GM04503 (cell line): ENCODE data around the gene GBP3.
"Not testable (repeated sequence)": the region's sequence is repeated elsewhere in the genome, so short reads cannot be mapped to it uniquely, and the experiment has no call there.

Experiments
- DNase-seq: peaks from one replicate; pipeline ENCODE4 v3.0.0-alpha.2; 2012; ENCODE audit warnings: low read depth

Gene GBP3

DNA sequence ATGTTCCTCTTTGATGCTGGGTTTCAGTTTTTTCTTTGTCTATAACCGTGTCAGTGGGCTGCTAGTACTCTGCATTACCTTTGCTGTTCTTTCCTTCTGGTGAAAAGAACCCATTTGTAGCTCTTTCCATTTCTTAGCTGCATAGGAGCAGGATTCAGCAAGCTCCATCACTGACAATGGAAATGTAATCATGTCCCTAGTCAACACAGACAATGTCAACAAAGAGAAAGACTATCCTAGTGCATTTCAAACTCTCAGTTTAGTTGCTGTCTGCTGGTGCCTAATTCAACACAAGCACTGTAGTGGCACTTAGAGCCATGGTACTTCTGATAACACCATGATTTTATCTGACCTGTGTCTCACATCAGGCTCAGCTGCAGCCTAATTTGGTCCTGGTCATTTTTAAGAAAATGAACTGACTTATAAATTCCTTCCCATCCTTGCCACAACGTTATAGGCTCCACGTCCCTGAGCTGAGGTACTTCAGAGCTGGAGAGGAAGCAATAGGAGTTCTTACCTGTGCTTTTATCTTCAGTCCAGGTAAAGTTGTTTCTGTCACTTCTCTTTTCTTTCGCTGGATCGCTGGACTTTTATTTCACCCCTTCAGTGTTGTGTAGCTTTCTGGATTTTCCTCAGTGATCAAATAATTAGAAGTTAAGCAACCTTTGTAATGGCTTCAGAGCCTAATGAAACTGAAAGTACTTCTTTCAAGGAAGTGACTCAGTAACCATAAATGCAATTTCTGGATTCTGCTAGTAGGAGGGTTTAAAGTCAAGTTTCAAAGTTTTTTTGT lies at the start of gene GBP3:
Gene GBP3, minus strand, starts transcription at position 700 of the 793 bp plus-strand sequence. CDS start 2,145 bp downstream, outside the sequence.
- peak; percentile 35 for DNase-seq

GRCh38 chr1:89070509-89070908 lies 47.8 kb upstream of the GBP3 start:
- DNase-seq = no peak

- DNase-seq = no peak
Measured at GRCh38 chr1:89069951-89070350, 47.3 kb upstream of the GBP3 start.

- DNase-seq = peak; percentile 73
Measured at GRCh38 chr1:89068291-89068690, 45.6 kb upstream of the GBP3 start.

DNA sequence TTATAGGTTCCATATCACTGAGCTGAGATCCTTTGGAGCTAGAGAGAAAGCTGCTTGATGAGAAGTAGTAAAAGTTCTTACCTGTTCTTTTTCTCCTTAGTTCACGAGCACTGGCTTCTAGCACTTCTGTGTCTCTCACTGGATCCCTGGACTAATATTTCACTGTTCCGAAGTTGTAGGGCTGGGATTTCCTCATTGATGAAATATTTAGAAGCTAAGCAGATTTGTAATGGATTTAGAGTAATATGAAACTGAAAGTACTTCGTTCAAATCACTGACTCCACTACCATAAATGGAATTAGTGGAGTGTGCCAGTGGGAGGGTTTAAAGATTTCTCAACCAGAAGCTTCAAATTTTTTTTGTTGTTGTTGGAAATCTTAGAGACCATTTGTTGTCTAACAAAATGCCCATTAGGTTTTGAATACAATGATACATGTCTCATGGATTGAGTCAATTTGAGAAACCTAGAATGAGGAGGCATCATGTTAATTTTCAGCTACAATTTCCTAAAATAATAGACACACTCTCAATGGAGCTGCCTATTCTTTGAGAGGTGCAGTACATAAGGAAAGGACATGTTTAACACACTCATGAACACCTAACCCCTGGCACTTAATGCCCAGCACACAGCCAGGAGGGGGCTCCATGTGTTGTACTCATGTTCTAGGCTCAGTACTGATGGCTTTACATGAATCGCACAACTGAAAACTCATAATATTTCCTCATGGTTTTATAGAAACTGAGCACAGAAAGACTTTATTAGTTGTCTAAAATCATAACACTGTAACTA lies 42.6 kb upstream of the GBP3 start, which contains the start of gene GBP1:
Gene GBP1, minus strand, starts transcription at position 130 of the 790 bp plus-strand sequence. CDS start 1,974 bp downstream, outside the sequence.
- DNase-seq = peak; percentile 77

GRCh38 chr1:89064632-89065031 lies 42.0 kb upstream of the GBP3 start:
- no peak for DNase-seq

DNA sequence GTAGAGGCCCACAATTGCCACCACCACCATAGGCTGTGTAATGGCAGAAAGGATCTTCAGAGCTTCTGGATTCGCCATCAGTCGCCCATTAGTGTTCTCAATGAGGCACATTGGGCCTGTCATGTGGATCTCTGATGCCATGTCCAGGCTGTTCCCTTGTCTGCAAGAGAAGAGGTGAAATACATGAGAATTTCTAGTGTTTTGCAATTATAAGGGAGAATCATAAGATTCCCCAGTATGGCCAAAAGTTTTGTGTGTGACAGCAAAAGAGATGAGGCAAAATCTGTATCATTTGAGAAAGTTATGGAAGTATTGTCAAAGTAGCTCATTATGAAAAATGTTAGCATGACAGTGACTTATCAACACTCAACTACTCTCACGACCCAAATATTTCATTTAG lies 40.4 kb upstream of the GBP3 start:
- no peak for DNase-seq

- no peak for DNase-seq
Measured at GRCh38 chr1:89060091-89060490, 37.4 kb upstream of the GBP3 start.

GRCh38 chr1:89051955-89052312 lies 29.3 kb upstream of the GBP3 start:
- no peak for DNase-seq

DNA sequence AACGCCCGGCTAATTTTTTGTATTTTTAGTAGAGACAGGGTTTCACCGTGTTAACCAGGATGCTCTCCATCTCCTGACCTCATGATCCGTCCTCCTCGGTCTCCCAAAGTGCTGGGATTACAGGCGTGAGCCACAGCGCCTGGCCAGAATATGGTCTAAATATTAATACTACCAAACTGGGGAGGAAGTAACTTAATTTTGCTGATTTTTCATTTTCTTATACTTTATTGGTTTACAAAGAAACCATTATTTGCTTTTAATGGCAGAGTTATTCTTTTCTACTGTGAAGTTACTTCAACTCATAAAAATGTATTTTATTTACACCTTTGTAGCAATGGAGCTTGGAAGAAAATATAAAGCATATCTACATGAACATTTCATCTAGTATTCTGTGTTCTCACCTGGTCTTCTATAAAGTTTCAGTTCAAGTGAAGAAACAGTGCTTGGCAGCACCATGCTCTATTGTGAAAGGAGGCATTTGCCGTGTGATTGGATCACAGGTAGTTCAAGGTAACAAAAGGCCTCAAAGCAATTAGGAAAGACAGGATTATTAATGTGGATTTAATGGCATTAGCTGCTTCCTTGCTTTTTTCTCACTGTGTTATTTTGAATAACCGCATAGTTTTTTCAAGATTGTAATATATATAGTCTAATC lies 28.8 kb upstream of the GBP3 start:
- DNase-seq = no peak

DNA sequence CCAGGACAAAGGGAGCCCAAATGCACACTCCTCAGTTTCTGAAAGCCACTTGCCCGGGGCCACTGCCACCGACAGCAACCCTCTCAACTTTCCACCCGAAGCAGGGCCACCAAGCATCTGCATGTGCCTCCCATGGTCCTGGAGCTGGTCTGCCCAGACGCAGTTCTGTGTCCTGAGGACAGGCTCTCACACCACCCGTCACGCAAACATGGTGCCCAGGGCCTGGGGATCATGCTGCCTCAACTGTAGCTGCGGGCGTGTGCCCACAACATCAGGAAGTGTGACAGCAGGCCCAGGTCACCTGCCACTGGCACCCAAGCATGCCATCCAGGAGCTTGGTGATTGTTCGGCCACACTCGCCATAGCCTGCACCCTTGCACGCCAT lies 28.0 kb upstream of the GBP3 start:
- DNase-seq = no peak

GRCh38 chr1:89049901-89050648 lies 27.4 kb upstream of the GBP3 start:
- DNase-seq = not testable (repeated sequence)

DNA sequence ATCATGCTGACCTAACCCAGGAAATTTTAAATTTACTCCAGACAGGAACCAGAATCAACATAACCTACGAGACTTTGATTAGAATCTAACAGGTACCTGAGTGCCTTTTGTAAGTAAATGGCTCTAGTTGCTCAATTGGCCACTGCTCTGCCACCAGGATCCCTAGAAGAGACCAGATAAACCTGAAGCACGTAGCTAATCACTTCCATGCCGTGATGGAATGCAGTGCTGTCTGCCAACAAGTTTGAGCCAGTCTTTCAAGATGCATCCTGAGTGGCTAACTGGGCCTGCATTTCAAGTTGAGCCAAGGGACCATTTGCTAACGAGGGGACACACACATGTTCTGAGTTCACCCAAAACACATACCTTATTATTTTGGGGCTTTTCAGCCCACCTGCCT lies 26.5 kb upstream of the GBP3 start:
- not testable (repeated sequence) for DNase-seq

DNA sequence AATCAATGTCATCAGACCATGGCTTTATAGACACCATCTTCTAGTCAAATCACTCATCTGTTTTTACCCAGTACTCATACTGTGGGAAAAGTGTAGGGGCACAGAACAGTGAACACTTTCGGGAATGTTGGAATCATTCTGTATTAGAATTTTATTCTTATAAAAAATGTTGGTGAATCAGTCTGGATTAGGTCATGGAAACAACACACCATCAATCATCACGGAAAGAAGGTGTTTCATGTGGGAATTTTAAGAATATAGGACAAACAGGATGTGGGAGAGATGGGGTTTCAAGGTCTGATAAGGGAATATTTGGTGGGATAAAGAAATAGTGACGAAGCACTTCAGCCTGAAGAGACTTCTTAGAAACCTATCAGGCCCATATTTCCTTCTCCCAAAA lies 25.1 kb upstream of the GBP3 start:
- no peak for DNase-seq

DNA sequence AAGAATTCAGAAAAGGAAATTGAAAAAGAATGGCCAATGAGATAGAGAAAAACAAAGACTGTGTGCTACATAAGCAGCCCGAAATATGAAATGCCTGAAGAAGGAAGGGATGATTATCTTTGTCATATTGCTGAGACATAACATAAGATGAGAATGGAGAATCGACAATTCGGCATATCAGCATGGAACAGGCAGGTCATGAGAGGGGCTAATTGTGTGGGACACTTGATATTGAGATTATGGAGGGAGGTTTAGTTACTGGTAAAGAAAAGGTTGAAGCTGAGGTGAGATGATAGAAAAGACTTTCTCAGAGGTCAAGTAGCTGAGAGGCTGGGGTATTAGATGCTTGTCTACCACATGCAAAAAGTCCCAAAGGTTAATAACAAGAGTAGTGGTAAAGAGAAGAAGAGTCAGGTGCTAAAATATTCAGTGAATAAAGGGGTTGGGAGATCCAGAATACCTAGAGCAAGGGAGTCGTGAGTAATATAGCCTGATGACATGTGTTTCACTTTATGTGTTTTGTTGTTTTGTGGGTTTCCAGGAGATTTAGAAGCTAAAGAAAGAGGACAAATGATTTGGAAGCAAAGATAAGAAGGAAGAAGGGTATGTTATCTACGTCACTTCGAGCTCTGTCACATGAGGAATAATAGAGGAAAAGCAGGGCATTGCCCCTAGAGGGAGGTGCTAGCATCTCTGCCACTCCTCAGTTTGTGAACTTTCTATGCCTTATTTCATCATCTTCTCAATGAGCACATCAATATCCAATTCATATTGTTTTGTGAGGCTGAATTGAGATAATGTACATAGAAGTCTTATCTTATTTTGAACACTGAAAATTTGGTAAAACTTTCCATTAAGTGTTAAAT lies 23.9 kb upstream of the GBP3 start:
- not testable (repeated sequence) for DNase-seq

DNA sequence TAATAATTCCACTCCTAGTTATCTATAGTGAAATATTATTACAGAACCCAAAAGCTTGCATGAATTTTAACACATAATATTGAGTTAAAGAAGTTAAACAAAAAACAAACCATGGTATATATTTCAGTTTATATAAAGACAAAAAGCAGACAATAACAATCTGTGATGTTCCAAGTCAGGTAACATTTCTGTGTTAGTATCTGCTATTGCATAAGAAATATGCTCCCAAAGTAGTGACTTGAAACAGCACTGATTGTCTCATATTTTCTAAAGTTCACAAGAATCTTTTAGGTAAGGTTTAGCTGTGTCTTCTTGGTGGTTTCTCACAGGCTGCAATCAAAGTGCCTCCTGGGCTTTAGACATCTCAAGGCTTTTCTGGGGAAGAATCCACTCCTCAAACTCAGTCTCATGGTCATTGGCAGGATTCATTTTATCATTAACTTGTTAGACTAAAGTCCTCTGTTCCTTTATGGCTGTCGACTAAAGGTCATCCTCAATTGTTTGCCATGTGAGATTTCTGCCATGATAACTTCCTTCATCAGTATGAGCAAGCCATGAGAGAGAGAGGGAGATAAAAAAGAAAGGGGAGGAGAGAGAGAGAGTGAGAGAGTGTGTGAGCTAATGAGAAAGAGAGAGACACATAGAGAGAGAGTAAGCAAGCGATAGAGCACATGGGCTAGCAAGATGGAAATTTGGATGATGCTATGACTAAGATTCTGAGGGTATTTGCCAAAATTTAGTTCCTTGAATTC lies 22.5 kb upstream of the GBP3 start:
- DNase-seq = no peak

DNA sequence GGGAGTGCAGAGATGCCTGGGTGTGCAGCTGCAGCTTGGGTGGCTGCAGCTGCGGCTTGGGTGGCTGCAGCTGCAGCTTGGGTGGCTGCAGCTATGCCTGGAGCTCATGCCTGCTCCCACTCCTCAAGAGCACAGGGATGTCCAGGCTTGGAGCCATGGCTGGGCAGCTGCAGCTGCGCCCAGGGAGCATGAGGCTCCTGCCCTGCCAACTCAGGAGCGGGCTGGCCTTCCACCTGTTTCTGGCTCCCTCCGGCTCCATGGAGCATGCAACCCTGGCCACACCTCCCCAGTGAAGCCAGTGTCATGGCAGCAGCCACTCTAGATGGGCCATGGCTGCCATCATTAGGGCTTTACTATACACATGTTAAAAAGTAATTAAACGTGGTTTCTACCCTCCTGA lies 21.3 kb upstream of the GBP3 start:
- DNase-seq = no peak

GRCh38 chr1:89042491-89042890 lies 19.8 kb upstream of the GBP3 start:
- no peak for DNase-seq

- no peak for DNase-seq
Measured at GRCh38 chr1:89041721-89042120, 19.1 kb upstream of the GBP3 start.

- no peak for DNase-seq
Measured at GRCh38 chr1:89041119-89041641, 18.5 kb upstream of the GBP3 start.
